H9 (cell line): ENCODE results near the gene DCC. TPM values are rescaled to one million over a fixed set of nuclear protein-coding genes. Genes with fewer than 3 reads are reported as not detected.

Experiments
- DNase-seq: peaks from one replicate; pipeline ENCODE4 v3.0.0-alpha.2; 2017
- H2AFZ ChIP-seq: one replicate; pipeline ENCODE4 v1.6.1; 2013; ENCODE audit warnings: mild to moderate bottlenecking, low read length, control low read depth, moderate library complexity
- H2AK5ac ChIP-seq: 2 replicates; pipeline ENCODE4 v1.6.1; 2013; ENCODE audit warnings: low read length, control low read depth, mixed read lengths; ENCODE audit not compliant: insufficient read length
- H2BK120ac ChIP-seq: one replicate; pipeline ENCODE4 v1.6.1; 2013; ENCODE audit warnings: low read depth, mild to moderate bottlenecking, low read length, control low read depth, inconsistent platforms; ENCODE audit not compliant: poor library complexity, severe bottlenecking
- H2BK12ac ChIP-seq: 2 replicates; pipeline ENCODE4 v1.6.1; 2013; ENCODE audit warnings: low read length, control low read depth, mixed read lengths, low read depth; ENCODE audit not compliant: insufficient read length
- H2BK15ac ChIP-seq: 2 replicates; pipeline ENCODE4 v1.6.1; 2013; ENCODE audit warnings: low read depth, low read length, control low read depth
- H2BK20ac ChIP-seq: one replicate; pipeline ENCODE4 v1.6.1; 2013; ENCODE audit warnings: low read depth, mild to moderate bottlenecking, low read length, control low read depth, inconsistent platforms; ENCODE audit not compliant: poor library complexity, severe bottlenecking
- H2BK5ac ChIP-seq: 2 replicates; pipeline ENCODE4 v1.6.1; 2013; ENCODE audit warnings: low read length, control low read depth, mixed read lengths; ENCODE audit not compliant: insufficient read length
- H3K14ac ChIP-seq: 2 replicates; pipeline ENCODE4 v1.6.1; 2013; ENCODE audit warnings: low read length, control low read depth; ENCODE audit not compliant: insufficient read depth
- H3K18ac ChIP-seq: 2 replicates; pipeline ENCODE4 v1.6.1; 2013; ENCODE audit warnings: low read depth, mild to moderate bottlenecking, mixed read lengths, low read length, control low read depth; ENCODE audit not compliant: insufficient read length
- H3K23ac ChIP-seq: 2 replicates; pipeline ENCODE4 v1.6.1; 2013; ENCODE audit warnings: low read length, control low read depth, mixed read lengths, low read depth; ENCODE audit not compliant: insufficient read length
- H3K23me2 ChIP-seq: 2 replicates; pipeline ENCODE4 v1.6.1; 2013; ENCODE audit warnings: low read depth, mild to moderate bottlenecking, mixed read lengths, low read length, control low read depth; ENCODE audit not compliant: insufficient read length, poor library complexity, severe bottlenecking
- H3K27ac ChIP-seq: 2 replicates; pipeline ENCODE4 v1.5.1; 2013; ENCODE audit warnings: low read length, control low read depth, mixed read lengths, low read depth; ENCODE audit not compliant: insufficient read length
- H3K27me3 ChIP-seq: 2 replicates; pipeline ENCODE4 v1.6.1; 2013; ENCODE audit warnings: low read length, control low read depth, inconsistent platforms; ENCODE audit not compliant: insufficient read depth
- H3K4ac ChIP-seq: 2 replicates; pipeline ENCODE4 v1.6.1; 2013; ENCODE audit warnings: low read depth, mild to moderate bottlenecking, control low read depth, inconsistent platforms, low read length, moderate library complexity
- H3K4me1 ChIP-seq: 2 replicates; pipeline ENCODE4 v1.6.1; 2013; ENCODE audit warnings: low read length, control low read depth, inconsistent platforms; ENCODE audit not compliant: insufficient read depth
- H3K4me2 ChIP-seq: 2 replicates; pipeline ENCODE4 v1.6.1; 2013; ENCODE audit warnings: low read length, control low read depth, mixed read lengths; ENCODE audit not compliant: insufficient read length, insufficient read depth
- H3K56ac ChIP-seq: 2 replicates; pipeline ENCODE4 v1.6.1; 2013; ENCODE audit warnings: low read depth, mild to moderate bottlenecking, mixed read lengths, low read length, control low read depth; ENCODE audit not compliant: insufficient read length
- H3K79me1 ChIP-seq: 2 replicates; pipeline ENCODE4 v1.6.1; 2013; ENCODE audit warnings: low read depth, mild to moderate bottlenecking, moderate library complexity, low read length, control low read depth, inconsistent platforms; ENCODE audit not compliant: insufficient read depth, poor library complexity, severe bottlenecking
- H3K79me2 ChIP-seq: 2 replicates; pipeline ENCODE4 v1.6.1; 2013; ENCODE audit warnings: low read length, control low read depth, inconsistent platforms; ENCODE audit not compliant: insufficient read depth
- H3K9ac ChIP-seq: 2 replicates; pipeline ENCODE4 v1.6.1; 2013; ENCODE audit warnings: low read length, control low read depth, mixed read lengths; ENCODE audit not compliant: insufficient read length; ENCODE audit errors: extremely low read depth
- H3K9me3 ChIP-seq: one replicate; pipeline ENCODE4 v1.6.1; 2013; ENCODE audit warnings: low read depth, low read length, inconsistent platforms; ENCODE audit not compliant: control insufficient read depth
- H3T11ph ChIP-seq: one replicate; pipeline ENCODE4 v1.6.1; 2013; ENCODE audit warnings: mild to moderate bottlenecking, low read length, control low read depth, inconsistent platforms
- H4K20me1 ChIP-seq: one replicate; pipeline ENCODE4 v1.6.1; 2013; ENCODE audit not compliant: control insufficient read depth, insufficient read length, insufficient read depth
- H4K5ac ChIP-seq: 2 replicates; pipeline ENCODE4 v1.6.1; 2013; ENCODE audit warnings: low read depth, mild to moderate bottlenecking, mixed read lengths, low read length, control low read depth; ENCODE audit not compliant: insufficient read length
- H4K8ac ChIP-seq: replicated peaks from 2 replicates; pipeline ENCODE4 v1.6.1; 2013; ENCODE audit warnings: low read length, control low read depth, mixed read lengths, low read depth; ENCODE audit not compliant: insufficient read length
- H4K91ac ChIP-seq: 2 replicates; pipeline ENCODE4 v1.6.1; 2013; ENCODE audit warnings: low read depth, mild to moderate bottlenecking, moderate library complexity, mixed read lengths, low read length, control low read depth; ENCODE audit not compliant: insufficient read length
- H3K27ac Mint-ChIP-seq, 3 experiments: 2 replicates in 2 of 3; 3 replicates in 1 of 3; pipeline ENCODE4 v1.8.0; 2020 to 2021; ENCODE audit warnings: mixed read lengths in 3 of 3, mild to moderate bottlenecking in 1 of 3, moderate library complexity in 1 of 3
- H3K27me3 Mint-ChIP-seq: 2 replicates; pipeline ENCODE4 v1.8.0; 2021; ENCODE audit warnings: low read depth, mild to moderate bottlenecking, moderate library complexity, mixed read lengths
- H3K36me3 Mint-ChIP-seq, 3 experiments: 2 replicates in 2 of 3; 3 replicates in 1 of 3; pipeline ENCODE4 v1.8.0; 2020 to 2021; ENCODE audit warnings: low read depth in 3 of 3, mixed read lengths in 3 of 3; ENCODE audit not compliant: insufficient read depth in 1 of 3
- H3K4me1 Mint-ChIP-seq, 2 experiments: 2 replicates each; pipeline ENCODE4 v1.8.0; 2020; ENCODE audit warnings: mixed read lengths in 2 of 2
- H3K4me3 Mint-ChIP-seq, 2 experiments: 2 replicates in 1 of 2; 3 replicates in 1 of 2; pipeline ENCODE4 v1.8.0; 2020 to 2021; ENCODE audit warnings: mild to moderate bottlenecking in 2 of 2, mixed read lengths in 2 of 2, moderate library complexity in 1 of 2
- H3K9me3 Mint-ChIP-seq, 2 experiments: 2 replicates in 1 of 2; 3 replicates in 1 of 2; pipeline ENCODE4 v1.8.0; 2020; ENCODE audit warnings: mild to moderate bottlenecking in 2 of 2, mixed read lengths in 2 of 2, moderate library complexity in 1 of 2
- CTCF ChIP-seq: fragments of 200-600 bp; sonication (generic); conservative IDR thresholded peaks from 3 replicates; pipeline ENCODE4 v1.8.0; 2021; ENCODE audit warnings: antibody characterized with exemption, mild to moderate bottlenecking
- WGBS: extraction: QIAGEN DNeasy Blood & Tissue Kit; methylation state at CpG from one replicate; pipeline ENCODE4 v1.1.7; 2013; ENCODE audit warnings: missing lambda C conversion rate, low lambda C conversion rate, mixed read lengths; ENCODE audit not compliant: insufficient read length; ENCODE audit errors: extremely low coverage; 5-methylcytosine and 5-hydroxymethylcytosine counted together
- total RNA-seq: library from RNA; stranded (reverse); gene quantifications from 2 replicates; pipeline ENCODE4 v1.2.1, GENCODE V29; 2021

DCC gene
- total RNA-seq, 1 experiment from 2014 or later, result 0.35 TPM

GRCh38 chr18:52394602-52395001 is 54.6 kb downstream of the DCC start:
- H3K4me3 Mint-ChIP-seq, result no peak overlapping the region
- Histone ChIP-seq H3K79me1 (no peaks in the 10 kb centered on the region), H4K8ac (no peak overlapping the region), H3K9me3 (no peaks in the 10 kb centered on the region), H2BK5ac (no peak overlapping the region), H3K27me3 (no peaks in the 10 kb centered on the region), H3T11ph (no peak overlapping the region), H3K9ac (no peak overlapping the region), H2BK120ac (no peak overlapping the region), H3K4me1 (no peaks in the 10 kb centered on the region), H3K27ac (no peak overlapping the region), H2BK15ac (no peak overlapping the region), H3K14ac (no peak overlapping the region), H2BK20ac (no peak overlapping the region), H3K23ac (no peak overlapping the region), H4K5ac (no peak overlapping the region), H4K20me1 (no peaks in the 10 kb centered on the region), H2AK5ac (no peak overlapping the region), H3K18ac (no peak overlapping the region), H2AFZ (no peak overlapping the region), H3K79me2 (no peaks in the 10 kb centered on the region), H2BK12ac (no peak overlapping the region), H3K4me2 (no peak overlapping the region), H3K23me2 (no peaks in the 10 kb centered on the region), H4K91ac (no peak overlapping the region), H3K4ac (no peak overlapping the region), H3K56ac (no peak overlapping the region)
- H3K36me3 Mint-ChIP-seq, result no peaks in the 10 kb centered on the region
- H3K9me3 Mint-ChIP-seq, result no peaks in the 10 kb centered on the region
- H3K27me3 Mint-ChIP-seq, result no peaks in the 10 kb centered on the region
- DNase-seq, result no peak
- no peak overlapping the region for H3K27ac Mint-ChIP-seq
- no peaks in the 10 kb centered on the region for H3K4me1 Mint-ChIP-seq
- no peak for TF ChIP-seq CTCF
- WGBS, result no CpG with 5 or more reads among the region's 2 CpGs
